ENCODE results near the gene ZAR1.

Gene ZAR1

DNA sequence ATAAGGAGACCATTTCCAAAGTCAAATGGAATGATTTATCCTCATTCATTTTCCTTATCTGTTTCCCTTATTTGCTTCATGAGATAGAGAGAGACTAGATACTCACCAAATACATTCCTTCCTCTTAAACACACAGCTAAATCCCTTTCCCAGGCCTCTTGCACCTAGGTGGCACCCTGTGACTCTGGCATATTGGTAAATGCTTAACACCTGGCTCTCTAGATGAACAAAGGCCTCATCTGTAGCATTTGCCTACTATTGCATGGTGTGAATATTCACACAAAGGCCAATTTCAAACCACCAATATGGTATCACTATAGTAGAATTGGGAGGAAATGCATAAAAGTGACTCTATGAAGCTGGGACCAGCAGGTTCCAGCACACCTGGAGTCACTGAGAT lies 29.1 kb upstream of the ZAR1 start:
- DNase-seq (ENCODE audit: low spot score) = no peak
- TF ChIP-seq, protein P1, sequence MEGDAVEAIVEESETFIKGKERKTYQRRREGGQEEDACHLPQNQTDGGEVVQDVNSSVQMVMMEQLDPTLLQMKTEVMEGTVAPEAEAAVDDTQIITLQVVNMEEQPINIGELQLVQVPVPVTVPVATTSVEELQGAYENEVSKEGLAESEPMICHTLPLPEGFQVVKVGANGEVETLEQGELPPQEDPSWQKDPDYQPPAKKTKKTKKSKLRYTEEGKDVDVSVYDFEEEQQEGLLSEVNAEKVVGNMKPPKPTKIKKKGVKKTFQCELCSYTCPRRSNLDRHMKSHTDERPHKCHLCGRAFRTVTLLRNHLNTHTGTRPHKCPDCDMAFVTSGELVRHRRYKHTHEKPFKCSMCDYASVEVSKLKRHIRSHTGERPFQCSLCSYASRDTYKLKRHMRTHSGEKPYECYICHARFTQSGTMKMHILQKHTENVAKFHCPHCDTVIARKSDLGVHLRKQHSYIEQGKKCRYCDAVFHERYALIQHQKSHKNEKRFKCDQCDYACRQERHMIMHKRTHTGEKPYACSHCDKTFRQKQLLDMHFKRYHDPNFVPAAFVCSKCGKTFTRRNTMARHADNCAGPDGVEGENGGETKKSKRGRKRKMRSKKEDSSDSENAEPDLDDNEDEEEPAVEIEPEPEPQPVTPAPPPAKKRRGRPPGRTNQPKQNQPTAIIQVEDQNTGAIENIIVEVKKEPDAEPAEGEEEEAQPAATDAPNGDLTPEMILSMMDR (IDR thresholded peaks at IDR 0.05; ENCODE audit: extremely low read depth, missing control alignments) = no peak

DNA sequence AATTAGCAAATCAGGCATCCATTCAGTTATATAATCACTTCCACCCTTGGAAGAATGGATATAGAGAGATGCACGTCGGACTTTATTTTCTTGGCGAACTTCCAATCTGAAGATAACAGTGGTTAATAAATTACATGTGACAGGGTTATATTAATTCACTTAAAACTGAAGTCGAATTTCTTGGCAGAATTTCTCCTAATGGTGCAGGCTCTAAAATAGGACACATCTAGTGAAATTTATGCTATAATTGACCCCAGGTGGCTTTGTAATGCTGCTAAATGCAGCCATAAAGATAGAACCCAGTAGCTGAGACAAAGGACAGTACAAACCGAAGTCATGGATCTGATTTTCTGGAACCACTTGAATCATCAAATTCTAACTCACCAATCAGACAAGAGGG lies 27.7 kb upstream of the ZAR1 start:
- no peak for DNase-seq (ENCODE audit: low spot score)

DNA sequence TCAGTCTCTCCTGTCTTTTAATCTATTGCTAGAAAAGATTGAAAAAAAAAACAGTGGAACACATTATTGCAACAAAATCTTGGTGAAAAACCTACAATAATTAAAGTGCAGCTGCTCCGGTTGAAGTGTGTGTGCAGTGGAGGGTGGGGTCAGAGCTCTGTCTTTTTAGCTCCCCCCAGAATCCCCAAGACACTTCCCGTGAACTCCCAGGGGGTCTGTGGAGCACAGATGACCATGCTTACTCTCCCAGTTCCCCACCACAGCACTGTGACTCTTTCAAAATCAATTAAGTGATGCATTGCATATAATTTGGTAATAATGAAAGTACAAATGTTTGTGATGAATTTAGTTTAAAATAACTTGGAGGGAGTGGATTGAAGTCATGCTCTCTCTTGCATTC lies 22.6 kb upstream of the ZAR1 start:
- DNase-seq (ENCODE audit: low spot score) = no peak
- TF ChIP-seq, protein P1 (IDR thresholded peaks at IDR 0.05; ENCODE audit: extremely low read depth, missing control alignments) = no peak

More for the DNA sequence above, 27.7 kb upstream of the ZAR1 start:
- TF ChIP-seq, protein P1 (IDR thresholded peaks at IDR 0.05; ENCODE audit: extremely low read depth, missing control alignments) = no peak

DNA sequence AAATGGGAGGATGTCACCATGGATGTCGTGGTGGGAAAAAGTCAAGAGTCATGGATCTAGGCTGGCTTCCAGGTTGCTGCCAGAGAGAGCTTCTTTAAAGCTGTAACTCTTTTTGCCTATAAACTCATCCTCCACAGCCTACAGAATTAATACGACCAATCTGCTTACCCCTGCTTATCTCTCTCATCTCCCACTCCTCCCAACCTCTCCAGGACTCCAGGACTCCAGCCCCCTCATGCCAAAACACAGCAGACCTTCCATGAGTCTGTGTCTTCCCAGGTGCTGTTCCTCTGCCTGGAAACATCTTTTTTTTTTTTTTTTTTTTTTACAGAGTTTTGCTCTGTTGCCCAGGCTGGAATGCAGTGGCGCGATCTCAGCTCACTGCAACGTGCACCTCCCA lies 22.2 kb upstream of the ZAR1 start:
- TF ChIP-seq, protein P1 (IDR thresholded peaks at IDR 0.05; ENCODE audit: extremely low read depth, missing control alignments) = no peak
- DNase-seq (ENCODE audit: low spot score) = no peak

DNA sequence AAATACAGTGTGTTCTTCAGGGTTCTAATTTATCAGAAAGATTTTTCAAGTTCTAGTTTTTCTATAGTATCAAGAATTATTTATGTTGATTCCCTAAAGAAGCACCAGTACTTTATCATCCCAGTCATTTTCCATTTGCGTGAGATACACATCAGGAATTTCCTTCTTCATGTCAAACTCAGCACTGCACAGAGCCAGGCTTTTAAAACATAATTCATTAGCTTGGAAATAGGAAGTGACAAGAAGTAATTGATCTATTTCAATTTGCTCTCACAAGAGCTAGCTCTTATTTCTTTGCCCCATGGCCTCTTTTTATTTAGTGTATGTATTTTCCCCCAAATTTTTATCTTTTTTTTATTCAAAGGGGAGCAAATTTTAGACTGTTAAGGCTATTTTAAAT lies 19.9 kb upstream of the ZAR1 start:
- TF ChIP-seq, protein P1 (IDR thresholded peaks at IDR 0.05; ENCODE audit: extremely low read depth, missing control alignments) = no peak
- no peak for DNase-seq (ENCODE audit: low spot score)

DNA sequence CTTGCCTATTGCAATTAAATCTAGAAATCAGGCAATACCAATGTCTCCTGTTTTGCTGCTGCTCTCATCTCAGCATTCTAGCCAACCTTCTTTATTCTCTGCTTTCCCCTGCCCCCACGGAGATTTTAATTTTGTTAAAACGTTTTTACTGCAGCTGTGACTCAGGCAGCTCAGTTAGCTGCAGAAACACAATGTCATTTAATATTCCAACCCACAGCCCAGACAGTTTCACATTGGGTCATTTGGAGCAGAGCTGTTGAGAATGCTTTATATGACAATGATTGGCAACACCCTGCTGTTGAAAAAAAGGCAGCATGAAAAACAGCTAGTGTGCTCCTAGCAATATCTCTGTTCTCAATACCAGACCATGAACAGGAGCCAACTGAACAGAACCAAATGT lies 19.5 kb upstream of the ZAR1 start:
- TF ChIP-seq, protein P1 (IDR thresholded peaks at IDR 0.05; ENCODE audit: extremely low read depth, missing control alignments) = no peak
- no peak for DNase-seq (ENCODE audit: low spot score)

DNA sequence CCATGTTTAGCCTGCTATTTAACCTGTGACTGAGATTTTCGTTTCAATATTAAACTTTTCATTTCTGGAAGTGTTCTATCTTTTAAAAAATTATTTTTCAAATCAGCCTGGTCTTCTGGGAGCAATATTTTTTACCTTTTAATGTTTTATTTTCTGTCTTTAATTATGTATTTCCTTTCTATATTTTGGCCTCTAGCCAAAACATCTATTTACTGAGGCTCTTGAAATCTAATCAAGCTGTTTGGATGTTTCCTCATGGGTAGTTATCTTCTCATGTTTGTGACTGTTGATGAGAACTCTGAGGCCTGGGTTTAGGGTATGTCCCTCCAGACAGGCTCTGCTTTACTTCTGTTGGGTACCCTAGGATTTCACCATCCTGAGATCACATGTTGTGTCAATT lies 17.3 kb upstream of the ZAR1 start:
- TF ChIP-seq, protein P1 (IDR thresholded peaks at IDR 0.05; ENCODE audit: extremely low read depth, missing control alignments) = no peak
- DNase-seq (ENCODE audit: low spot score) = no peak

All from GM20000 (cell line).